ENCODE data around the gene MPEG1.

MPEG1 gene

DNA sequence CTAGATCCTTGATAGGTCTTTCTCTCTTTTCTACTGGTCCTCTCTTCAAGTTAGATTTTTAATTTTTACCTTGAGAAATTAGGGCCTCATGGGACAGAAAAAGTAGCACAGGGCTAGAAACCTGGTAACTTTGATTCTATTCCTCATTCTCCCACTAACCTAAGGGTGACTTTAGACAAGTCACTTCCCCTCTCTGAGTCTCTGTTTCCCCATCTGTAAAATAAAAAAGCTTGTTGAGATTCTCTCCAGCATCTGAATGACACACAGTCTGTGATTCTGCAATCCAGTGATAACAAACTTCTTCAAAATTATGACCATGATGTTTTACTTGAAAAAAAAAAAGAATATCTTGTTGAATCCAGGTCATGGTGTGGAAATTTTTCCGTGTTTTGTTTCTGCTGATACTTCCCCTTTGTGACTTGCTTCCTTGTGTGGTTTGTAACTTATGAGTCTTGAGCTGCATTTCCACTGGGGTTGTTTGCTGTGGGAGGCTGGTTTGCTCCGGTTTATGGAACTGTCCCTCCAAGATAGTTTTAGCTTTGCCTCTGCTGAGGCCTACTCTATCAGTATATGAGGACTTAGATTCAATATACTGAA is 9.8 kb upstream of the MPEG1 start:
- Histone ChIP-seq H3K4me1 (ENCODE audit: control insufficient read depth, low read depth, low read length) (no peaks in the 10 kb centered on the region), H3K36me3 (ENCODE audit: control insufficient read depth, insufficient read depth, low read length) (no peaks in the 10 kb centered on the region), H3K27me3 (ENCODE audit: insufficient read depth, low read length, poor library complexity) (no peaks in the 10 kb centered on the region), H3K79me1 (ENCODE audit: low read length) (no peaks in the 10 kb centered on the region), H3K79me2 (ENCODE audit: control insufficient read depth, insufficient read depth, low read length) (no peaks in the 10 kb centered on the region), H2AK5ac (ENCODE audit: low read length) (no peak overlapping the region), H4K5ac (ENCODE audit: low read length) (no peak overlapping the region), H2BK5ac (ENCODE audit: low read length) (no peak overlapping the region), H3K4me2 (ENCODE audit: low read length) (no peak overlapping the region), H3K23ac (ENCODE audit: low read length) (no peak overlapping the region), H4K8ac (ENCODE audit: low read depth, low read length) (no peak overlapping the region), H3K56ac (ENCODE audit: low read length) (no peak overlapping the region), H3K27ac (ENCODE audit: low read depth, low read length) (no peak overlapping the region), H3K4me3 (ENCODE audit: low read length) (no peak overlapping the region), H3K9ac (ENCODE audit: low read length) (no peak overlapping the region), H3K4ac (ENCODE audit: low read depth, low read length) (no peak overlapping the region), H2BK120ac (ENCODE audit: low read depth, low read length) (no peak overlapping the region), H3K18ac (ENCODE audit: low read length) (no peak overlapping the region), H2BK15ac (replicated peaks; ENCODE audit: low read depth) (no peak overlapping the region)
- no CpG with 5 or more reads among the region's 2 CpGs for WGBS (ENCODE audit: extremely low coverage, insufficient coverage, low lambda C conversion rate)
- DNase-seq, result no peak

DNA sequence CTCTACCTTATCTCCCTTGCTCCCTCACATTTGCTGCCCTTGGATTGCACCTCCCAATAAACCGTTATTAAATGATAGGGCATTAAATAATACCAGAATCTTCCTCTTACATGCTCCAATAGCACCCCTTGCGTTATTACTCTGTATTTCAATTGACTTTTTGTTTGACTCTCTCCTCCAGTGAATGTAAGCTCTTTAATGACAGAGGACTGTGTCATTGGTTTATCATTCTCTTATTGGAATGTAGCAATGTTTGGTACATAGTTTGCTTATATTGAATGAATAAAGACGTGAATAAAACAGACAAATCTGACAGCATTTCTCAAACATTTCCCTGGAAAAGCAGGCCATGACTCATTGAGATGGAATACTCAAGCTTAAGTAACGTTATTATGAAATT is 8.7 kb upstream of the MPEG1 start:
- Histone ChIP-seq H3K9ac (ENCODE audit: low read length) (no peak overlapping the region), H2BK15ac (replicated peaks; ENCODE audit: low read depth) (no peak overlapping the region), H3K4me2 (ENCODE audit: low read length) (no peak overlapping the region), H4K8ac (ENCODE audit: low read depth, low read length) (no peak overlapping the region), H3K79me1 (ENCODE audit: low read length) (no peaks in the 10 kb centered on the region), H2BK5ac (ENCODE audit: low read length) (no peak overlapping the region), H3K4ac (ENCODE audit: low read depth, low read length) (no peak overlapping the region), H3K23ac (ENCODE audit: low read length) (no peak overlapping the region), H3K56ac (ENCODE audit: low read length) (no peak overlapping the region), H4K5ac (ENCODE audit: low read length) (no peak overlapping the region), H3K4me1 (ENCODE audit: control insufficient read depth, low read depth, low read length) (no peaks in the 10 kb centered on the region), H2AK5ac (ENCODE audit: low read length) (no peak overlapping the region), H2BK120ac (ENCODE audit: low read depth, low read length) (no peak overlapping the region), H3K4me3 (ENCODE audit: low read length) (no peak overlapping the region), H3K79me2 (ENCODE audit: control insufficient read depth, insufficient read depth, low read length) (no peaks in the 10 kb centered on the region), H3K27ac (ENCODE audit: low read depth, low read length) (no peak overlapping the region), H3K27me3 (ENCODE audit: insufficient read depth, low read length, poor library complexity) (no peaks in the 10 kb centered on the region), H3K18ac (ENCODE audit: low read length) (no peak overlapping the region), H3K36me3 (ENCODE audit: control insufficient read depth, insufficient read depth, low read length) (no peaks in the 10 kb centered on the region)
- WGBS (ENCODE audit: extremely low coverage, insufficient coverage, low lambda C conversion rate), result no CpG with 5 or more reads among the region's 4 CpGs
- DNase-seq, result no peak

DNA sequence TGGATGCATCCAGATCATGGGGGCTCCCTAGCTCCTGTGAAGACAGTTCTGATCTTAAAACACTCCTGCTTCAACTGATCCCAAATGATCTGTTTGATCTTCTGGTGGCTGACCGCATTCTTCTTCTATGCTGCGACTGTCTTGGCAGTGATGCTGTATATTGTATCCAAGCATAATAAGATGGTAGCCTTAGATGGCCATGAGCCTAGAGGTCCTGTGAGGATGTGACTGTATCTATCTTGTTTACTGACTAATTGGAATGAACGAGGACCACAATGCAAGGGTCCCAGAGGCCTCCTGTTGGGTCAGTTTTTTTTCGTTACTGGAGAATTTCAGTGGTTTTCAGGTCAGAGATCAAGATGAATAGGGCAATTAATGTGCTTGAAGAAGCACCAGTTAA is 7.1 kb upstream of the MPEG1 start:
- no CpG with 5 or more reads among the region's 4 CpGs for WGBS (ENCODE audit: extremely low coverage, insufficient coverage, low lambda C conversion rate)
- H3K18ac ChIP-seq (ENCODE audit: low read length), result no peak overlapping the region
- H3K79me1 ChIP-seq (ENCODE audit: low read length), result no peaks in the 10 kb centered on the region
- no peak overlapping the region for H4K5ac ChIP-seq (ENCODE audit: low read length)
- H2BK120ac ChIP-seq (ENCODE audit: low read depth, low read length), result no peak overlapping the region
- H4K8ac ChIP-seq (ENCODE audit: low read depth, low read length), result no peak overlapping the region
- H2BK15ac ChIP-seq (replicated peaks; ENCODE audit: low read depth), result no peak overlapping the region
- DNase-seq, result no peak
- H3K36me3 ChIP-seq (ENCODE audit: control insufficient read depth, insufficient read depth, low read length), result no peaks in the 10 kb centered on the region
- no peak overlapping the region for H2AK5ac ChIP-seq (ENCODE audit: low read length)
- H3K4me2 ChIP-seq (ENCODE audit: low read length), result no peak overlapping the region
- H3K4me1 ChIP-seq (ENCODE audit: control insufficient read depth, low read depth, low read length), result no peaks in the 10 kb centered on the region
- H3K4me3 ChIP-seq (ENCODE audit: low read length), result no peak overlapping the region
- no peaks in the 10 kb centered on the region for H3K79me2 ChIP-seq (ENCODE audit: control insufficient read depth, insufficient read depth, low read length)
- H2BK5ac ChIP-seq (ENCODE audit: low read length), result no peak overlapping the region
- H3K27ac ChIP-seq (ENCODE audit: low read depth, low read length), result no peak overlapping the region
- no peaks in the 10 kb centered on the region for H3K27me3 ChIP-seq (ENCODE audit: insufficient read depth, low read length, poor library complexity)
- H3K56ac ChIP-seq (ENCODE audit: low read length), result no peak overlapping the region
- no peak overlapping the region for H3K4ac ChIP-seq (ENCODE audit: low read depth, low read length)
- H3K23ac ChIP-seq (ENCODE audit: low read length), result no peak overlapping the region
- H3K9ac ChIP-seq (ENCODE audit: low read length), result no peak overlapping the region

DNA sequence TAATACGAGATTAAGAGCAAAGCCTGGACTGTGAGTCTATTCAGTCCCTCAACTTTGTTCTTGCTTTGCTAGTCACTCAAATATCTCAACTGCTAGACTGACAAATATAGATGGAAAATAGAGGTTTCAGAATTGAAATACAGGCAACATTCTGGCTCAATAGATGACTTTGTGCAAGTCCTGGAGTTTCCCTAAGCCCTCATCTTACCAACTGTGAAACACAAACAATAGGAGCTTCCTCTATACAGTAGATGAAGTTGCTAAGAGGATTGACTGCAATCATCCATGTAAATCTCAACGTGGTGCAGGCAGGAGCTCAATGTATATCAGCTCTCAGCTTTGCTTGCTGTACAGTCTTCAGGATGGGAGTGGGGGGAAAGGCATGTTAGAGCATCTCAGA is 6.2 kb upstream of the MPEG1 start:
- no peaks in the 10 kb centered on the region for H3K79me2 ChIP-seq (ENCODE audit: control insufficient read depth, insufficient read depth, low read length)
- H2BK120ac ChIP-seq (ENCODE audit: low read depth, low read length), result no peak overlapping the region
- no peak overlapping the region for H3K27ac ChIP-seq (ENCODE audit: low read depth, low read length)
- no peaks in the 10 kb centered on the region for H3K4me1 ChIP-seq (ENCODE audit: control insufficient read depth, low read depth, low read length)
- H3K4me2 ChIP-seq (ENCODE audit: low read length), result no peak overlapping the region
- H3K4ac ChIP-seq (ENCODE audit: low read depth, low read length), result no peak overlapping the region
- no peak overlapping the region for H2BK5ac ChIP-seq (ENCODE audit: low read length)
- no peak overlapping the region for H3K56ac ChIP-seq (ENCODE audit: low read length)
- no peak overlapping the region for H3K23ac ChIP-seq (ENCODE audit: low read length)
- no peak overlapping the region for H4K8ac ChIP-seq (ENCODE audit: low read depth, low read length)
- no peak overlapping the region for H4K5ac ChIP-seq (ENCODE audit: low read length)
- no peak overlapping the region for H2AK5ac ChIP-seq (ENCODE audit: low read length)
- H3K4me3 ChIP-seq (ENCODE audit: low read length), result no peak overlapping the region
- H3K27me3 ChIP-seq (ENCODE audit: insufficient read depth, low read length, poor library complexity), result no peaks in the 10 kb centered on the region
- no peak overlapping the region for H2BK15ac ChIP-seq (replicated peaks; ENCODE audit: low read depth)
- DNase-seq, result no peak
- no peak overlapping the region for H3K18ac ChIP-seq (ENCODE audit: low read length)
- WGBS (ENCODE audit: extremely low coverage, insufficient coverage, low lambda C conversion rate), result no CpG with 5 or more reads among the region's 2 CpGs
- H3K79me1 ChIP-seq (ENCODE audit: low read length), result no peaks in the 10 kb centered on the region
- H3K9ac ChIP-seq (ENCODE audit: low read length), result no peak overlapping the region
- H3K36me3 ChIP-seq (ENCODE audit: control insufficient read depth, insufficient read depth, low read length), result no peaks in the 10 kb centered on the region

DNA sequence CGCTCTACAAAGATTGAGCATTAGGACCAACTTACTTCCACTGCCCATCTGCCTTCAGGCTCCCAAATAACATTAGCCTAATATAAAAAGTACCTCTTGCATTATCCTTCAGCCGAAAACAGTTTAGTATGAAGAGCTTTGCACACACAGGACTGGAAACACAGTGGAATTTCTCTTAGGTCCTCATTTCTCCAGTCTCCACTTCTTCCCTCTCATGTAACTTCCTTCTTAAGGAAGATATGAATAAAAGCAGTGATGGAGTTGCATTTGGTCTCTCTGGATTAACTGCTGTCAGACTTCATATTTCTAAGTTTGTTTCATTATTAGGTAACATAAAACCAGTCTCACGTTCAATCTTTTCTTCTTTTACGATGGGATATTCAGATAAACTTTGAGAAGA is 5.6 kb upstream of the MPEG1 start:
- WGBS (ENCODE audit: extremely low coverage, insufficient coverage, low lambda C conversion rate), result no CpG with 5 or more reads among the region's 4 CpGs
- Histone ChIP-seq H3K27me3 (ENCODE audit: insufficient read depth, low read length, poor library complexity) (no peaks in the 10 kb centered on the region), H3K4me1 (ENCODE audit: control insufficient read depth, low read depth, low read length) (no peaks in the 10 kb centered on the region), H2AK5ac (ENCODE audit: low read length) (no peak overlapping the region), H2BK5ac (ENCODE audit: low read length) (no peak overlapping the region), H4K8ac (ENCODE audit: low read depth, low read length) (no peak overlapping the region), H3K9ac (ENCODE audit: low read length) (no peak overlapping the region), H3K56ac (ENCODE audit: low read length) (no peak overlapping the region), H3K79me1 (ENCODE audit: low read length) (no peaks in the 10 kb centered on the region), H3K27ac (ENCODE audit: low read depth, low read length) (no peak overlapping the region), H3K4me3 (ENCODE audit: low read length) (no peak overlapping the region), H3K79me2 (ENCODE audit: control insufficient read depth, insufficient read depth, low read length) (no peaks in the 10 kb centered on the region), H3K23ac (ENCODE audit: low read length) (no peak overlapping the region), H3K18ac (ENCODE audit: low read length) (no peak overlapping the region), H2BK15ac (replicated peaks; ENCODE audit: low read depth) (no peak overlapping the region), H3K36me3 (ENCODE audit: control insufficient read depth, insufficient read depth, low read length) (no peaks in the 10 kb centered on the region), H3K4me2 (ENCODE audit: low read length) (no peak overlapping the region), H3K4ac (ENCODE audit: low read depth, low read length) (no peak overlapping the region), H2BK120ac (ENCODE audit: low read depth, low read length) (no peak overlapping the region), H4K5ac (ENCODE audit: low read length) (no peak overlapping the region)
- DNase-seq, result no peak
